Bladder microvascular endothelial cell (primary cell): ENCODE measurements around the gene KISS1. TPM values are rescaled to one million over a fixed set of nuclear protein-coding genes. Genes with fewer than 3 reads are reported as not detected.

Experiments used
- total RNA-seq: library from RNA; depleted of rRNA; stranded (reverse); fragments of >200 nt; gene quantifications from 2 replicates; pipeline ENCODE4 v1.2.3, GENCODE V29; 2014

KISS1 gene
- total RNA-seq, result 0.38 and 2.1 TPM in 2 replicates

GRCh38 chr1:204196068-204196795 lies at the start of gene KISS1:
TSS of gene KISS1 (minus strand) at chr1:204196491. CDS start at chr1:204192876, 3,615 bp downstream.

GRCh38 chr1:204213668-204214662 lies 17.7 kb upstream of the KISS1 start, which contains the start of gene GOLT1A:
TSS of gene GOLT1A (minus strand) at chr1:204213988. CDS start at chr1:204213906, 82 bp downstream.

GRCh38 chr1:204166219-204166618 lies 30.1 kb downstream of the KISS1 start, which contains the start of gene REN:
TSS of gene REN (minus strand) at chr1:204166337. CDS start at chr1:204166293, 44 bp downstream.

GRCh38 chr1:204151552-204152309 lies 44.6 kb downstream of the KISS1 start, which contains the start of gene ETNK2:
TSS of gene ETNK2 (minus strand) at chr1:204152044. CDS start at chr1:204151852, 192 bp downstream.

Other genes starting within 250 kb of the KISS1 start
- gene SOX13, start 123.4 kb downstream of the KISS1 start, total RNA-seq, result 11.2 and 25.6 TPM in 2 replicates
- gene ETNK2, start 44.4 kb downstream of the KISS1 start, total RNA-seq, result 6.2 and 15.5 TPM in 2 replicates
- under 0.01 and 0.19 TPM in 2 replicates for gene REN, start 30.2 kb downstream of the KISS1 start, total RNA-seq
- not detected in 2 replicates for gene GOLT1A, start 17.5 kb upstream of the KISS1 start, total RNA-seq
- 1.3 and 4.3 TPM in 2 replicates for gene PLEKHA6, start 163.4 kb upstream of the KISS1 start, total RNA-seq
- 15.9 and 27.8 TPM in 2 replicates for gene PPP1R15B, start 215.3 kb upstream of the KISS1 start, total RNA-seq